UCSD-AML1 (cell line): Measurements from ENCODE around the gene FBXO41.

ENCODE experiments used
- DNase-seq: peaks from one replicate; lab custom pipeline; 2025; ENCODE audit not compliant: unreplicated experiment; lab: John Stamatoyannopoulos, UW

Gene FBXO41

GRCh38 chr2:73290049-73290839 is 6.0 kb upstream of the FBXO41 start:
- peak; percentile 20 for DNase-seq

GRCh38 chr2:73289304-73289703 is 5.0 kb upstream of the FBXO41 start:
- no peak for DNase-seq

- DNase-seq = no peak
Measured at GRCh38 chr2:73286134-73286655, 1.9 kb upstream of the FBXO41 start.

GRCh38 chr2:73285159-73285739 is 971 bp upstream of the FBXO41 start:
- peak; percentile 78 for DNase-seq

GRCh38 chr2:73283545-73284295 is 558 bp downstream of the FBXO41 start:
- peak; percentile 66 for DNase-seq

GRCh38 chr2:73282924-73283544 is 1.2 kb downstream of the FBXO41 start:
- DNase-seq = no peak

- no peak for DNase-seq
Measured at GRCh38 chr2:73281244-73281643, 3.0 kb downstream of the FBXO41 start.

- DNase-seq = no peak
Measured at GRCh38 chr2:73279852-73280251, 4.4 kb downstream of the FBXO41 start.

- DNase-seq = no peak
Measured at GRCh38 chr2:73272270-73272669, 12.0 kb downstream of the FBXO41 start.

GRCh38 chr2:73269686-73270465 is 14.4 kb downstream of the FBXO41 start:
- no peak for DNase-seq

GRCh38 chr2:73268830-73269685 is 15.2 kb downstream of the FBXO41 start:
- no peak for DNase-seq

- DNase-seq = no peak
Measured at GRCh38 chr2:73268366-73268829, 15.9 kb downstream of the FBXO41 start.

- DNase-seq = no peak
Measured at GRCh38 chr2:73267008-73267407, 17.3 kb downstream of the FBXO41 start.

- DNase-seq = no peak
Measured at GRCh38 chr2:73266061-73266901, 18.0 kb downstream of the FBXO41 start.

- no peak for DNase-seq
Measured at GRCh38 chr2:73265298-73266060, 18.8 kb downstream of the FBXO41 start.

GRCh38 chr2:73264783-73265182 is 19.5 kb downstream of the FBXO41 start:
- DNase-seq = no peak

GRCh38 chr2:73264332-73264606 is 20.0 kb downstream of the FBXO41 start:
- DNase-seq = no peak
